NT2/D1 (cell line): ENCODE measurements around the gene CNOT8.
"Not testable (repeated sequence)": the region's sequence is repeated elsewhere in the genome, so short reads cannot be mapped to it uniquely, and the experiment has no call there.

ENCODE experiments used
- DNase-seq: peaks from one replicate; pipeline ENCODE4 v3.0.0-alpha.2; 2011; ENCODE audit warnings: low read depth, low spot score
- H3K27me3 ChIP-seq: 2 replicates; pipeline ENCODE4 v1.6.0; 2011; ENCODE audit warnings: mild to moderate bottlenecking; ENCODE audit not compliant: insufficient read length, insufficient read depth
- H3K36me3 ChIP-seq: 2 replicates; pipeline ENCODE4 v1.6.1; 2011; ENCODE audit warnings: mild to moderate bottlenecking, low read length, mixed read lengths; ENCODE audit not compliant: insufficient read depth, insufficient read length
- H3K4me1 ChIP-seq: 2 replicates; pipeline ENCODE4 v1.5.1; 2011; ENCODE audit not compliant: insufficient read depth, insufficient read length
- H3K4me3 ChIP-seq: 2 replicates; pipeline ENCODE4 v1.5.1; 2011; ENCODE audit warnings: low read depth; ENCODE audit not compliant: insufficient read length
- H3K9ac ChIP-seq: 2 replicates; pipeline ENCODE4 v1.6.0; 2011; ENCODE audit warnings: low read depth; ENCODE audit not compliant: insufficient read length
- H3K9me3 ChIP-seq: 2 replicates; pipeline ENCODE4 v1.5.1; 2011; ENCODE audit warnings: mild to moderate bottlenecking, low read length; ENCODE audit not compliant: insufficient read depth
- SUZ12 ChIP-seq: IDR thresholded peaks from 2 replicates; pipeline ENCODE4 v1.6.1; 2011; ENCODE audit not compliant: insufficient read length, insufficient read depth; ENCODE audit errors: extremely low read depth
- YY1 ChIP-seq: IDR thresholded peaks from 2 replicates; pipeline ENCODE4 v1.6.1; 2011; ENCODE audit not compliant: insufficient read length, insufficient read depth
- ZNF274 ChIP-seq: IDR thresholded peaks from 2 replicates; pipeline ENCODE4 v1.6.1; 2011; ENCODE audit warnings: mild to moderate bottlenecking, low read depth, low read length

The CNOT8 gene

GRCh38 chr5:154895606-154896561 lies 37.5 kb downstream of the CNOT8 start:
- peaks cover 75% of the 10 kb centered on the region for H3K36me3 ChIP-seq
- TF ChIP-seq SUZ12 (no peak), YY1 (no peak), ZNF274 (no peak)
- H3K4me3 ChIP-seq = no peak overlapping the region
- H3K9me3 ChIP-seq = no peaks in the 10 kb centered on the region
- no peaks in the 10 kb centered on the region for H3K27me3 ChIP-seq
- H3K9ac ChIP-seq = no peak overlapping the region
- no peaks in the 10 kb centered on the region for H3K4me1 ChIP-seq
- no peak for DNase-seq

GRCh38 chr5:154896562-154897165 lies 38.2 kb downstream of the CNOT8 start:
- no peaks in the 10 kb centered on the region for H3K4me1 ChIP-seq
- H3K36me3 ChIP-seq = peaks cover 74% of the 10 kb centered on the region
- H3K4me3 ChIP-seq = no peak overlapping the region
- no peak overlapping the region for H3K9ac ChIP-seq
- TF ChIP-seq YY1 = no peak
- TF ChIP-seq SUZ12 = no peak
- no peak for TF ChIP-seq ZNF274
- DNase-seq = no peak
- H3K9me3 ChIP-seq = no peaks in the 10 kb centered on the region
- no peaks in the 10 kb centered on the region for H3K27me3 ChIP-seq

GRCh38 chr5:154898210-154898609 lies 39.8 kb downstream of the CNOT8 start:
- no peak overlapping the region for H3K9ac ChIP-seq
- H3K9me3 ChIP-seq = no peaks in the 10 kb centered on the region
- H3K27me3 ChIP-seq = no peaks in the 10 kb centered on the region
- no peak for TF ChIP-seq SUZ12
- no peak for TF ChIP-seq ZNF274
- TF ChIP-seq YY1 = no peak
- H3K4me1 ChIP-seq = no peaks in the 10 kb centered on the region
- no peak overlapping the region for H3K4me3 ChIP-seq
- no peak for DNase-seq
- H3K36me3 ChIP-seq = peaks cover 80% of the 10 kb centered on the region

- no peaks in the 10 kb centered on the region for H3K27me3 ChIP-seq
- no peak overlapping the region for H3K4me3 ChIP-seq
- no peaks in the 10 kb centered on the region for H3K4me1 ChIP-seq
- H3K9me3 ChIP-seq = no peaks in the 10 kb centered on the region
- H3K36me3 ChIP-seq = peaks cover 82% of the 10 kb centered on the region
- TF ChIP-seq SUZ12 (no peak), ZNF274 (no peak)
- no peak for DNase-seq
- H3K9ac ChIP-seq = no peak overlapping the region
These were observed 40.9 kb downstream of the CNOT8 start for GRCh38 chr5:154899151-154899816.

GRCh38 chr5:154900066-154900465 lies 41.6 kb downstream of the CNOT8 start:
- Histone ChIP-seq H3K4me3 (no peak overlapping the region), H3K4me1 (no peaks in the 10 kb centered on the region), H3K27me3 (no peaks in the 10 kb centered on the region), H3K36me3 (peaks cover 84% of the 10 kb centered on the region), H3K9me3 (no peaks in the 10 kb centered on the region), H3K9ac (no peak overlapping the region)
- no peak for TF ChIP-seq SUZ12
- TF ChIP-seq YY1 = no peak
- no peak for TF ChIP-seq ZNF274
- DNase-seq = no peak

- Histone ChIP-seq H3K4me1 (no peaks in the 10 kb centered on the region), H3K9ac (no peak overlapping the region), H3K36me3 (peaks cover 76% of the 10 kb centered on the region), H3K27me3 (no peaks in the 10 kb centered on the region), H3K9me3 (no peaks in the 10 kb centered on the region), H3K4me3 (no peak overlapping the region)
- DNase-seq = no peak
- no peak for TF ChIP-seq ZNF274
- TF ChIP-seq SUZ12 = no peak
- TF ChIP-seq YY1 = no peak
These were observed 42.8 kb downstream of the CNOT8 start for GRCh38 chr5:154901276-154901675.

- no peak for DNase-seq
- H3K27me3 ChIP-seq = no peaks in the 10 kb centered on the region
- H3K9me3 ChIP-seq = no peaks in the 10 kb centered on the region
- no peaks in the 10 kb centered on the region for H3K4me1 ChIP-seq
- H3K9ac ChIP-seq = no peak overlapping the region
- H3K36me3 ChIP-seq = peaks cover 76% of the 10 kb centered on the region
- no peak for TF ChIP-seq YY1
- TF ChIP-seq ZNF274 = no peak
- no peak for TF ChIP-seq SUZ12
- no peak overlapping the region for H3K4me3 ChIP-seq
These were observed 43.5 kb downstream of the CNOT8 start for GRCh38 chr5:154901913-154902312.

- not testable (repeated sequence) for H3K4me1 ChIP-seq, DNase-seq, H3K9me3 ChIP-seq, H3K9ac ChIP-seq, H3K4me3 ChIP-seq, H3K27me3 ChIP-seq
- H3K36me3 ChIP-seq = peaks cover 72% of the 10 kb centered on the region
These were observed 47.2 kb downstream of the CNOT8 start for GRCh38 chr5:154905601-154906000.
